H1 (cell line): Measurements from ENCODE around the gene KCTD11.

Source experiments
- BRCA1 ChIP-seq: IDR thresholded peaks from 2 replicates; pipeline ENCODE4 v1.6.1; 2012; ENCODE audit warnings: low read depth, low read length, improper control_type of control experiment
- CTCF ChIP-seq, 3 experiments: IDR thresholded peaks; 1 replicate in 2 of 3; 2 replicates in 1 of 3; pipeline versions ENCODE4 v1.5.1 to v1.6.1; 2011; ENCODE audit warnings: low read length in 3 of 3, mild to moderate bottlenecking in 3 of 3, inconsistent platforms in 2 of 3, low read depth in 1 of 3, moderate library complexity in 1 of 3; ENCODE audit not compliant: insufficient read depth in 1 of 3; ENCODE audit errors: control extremely low read depth in 1 of 3
- EP300 ChIP-seq, 2 experiments: IDR thresholded peaks; 1 replicate in 1 of 2; 2 replicates in 1 of 2; pipeline ENCODE4 v1.6.1; 2011 to 2012; ENCODE audit warnings: low read depth in 2 of 2, low read length in 2 of 2, mild to moderate bottlenecking in 2 of 2, borderline replicate concordance in 1 of 2, inconsistent platforms in 1 of 2, moderate library complexity in 1 of 2
- EZH2 ChIP-seq: fragments of 200-600 bp; sonication (generic); IDR thresholded peaks from 2 replicates; pipeline ENCODE4 v1.7.1; 2012; ENCODE audit warnings: low read depth, mild to moderate bottlenecking, moderate library complexity, low read length, inconsistent platforms; ENCODE audit not compliant: severe bottlenecking
- GABPA ChIP-seq: IDR thresholded peaks from 2 replicates; pipeline ENCODE4 v1.6.1; 2011; ENCODE audit warnings: mild to moderate bottlenecking, low read length, moderate library complexity, borderline replicate concordance; ENCODE audit not compliant: insufficient read depth
- JUN ChIP-seq: IDR thresholded peaks from 2 replicates; pipeline ENCODE4 v1.6.1; 2011; ENCODE audit warnings: low read depth, mild to moderate bottlenecking, improper control_type of control experiment, low read length
- MAX ChIP-seq: IDR thresholded peaks from 2 replicates; pipeline ENCODE4 v1.6.1; 2012; ENCODE audit warnings: inconsistent platforms
- POLR2A ChIP-seq, 2 experiments: IDR thresholded peaks; 1 replicate in 1 of 2; 2 replicates in 1 of 2; pipeline ENCODE4 v1.6.1; 2011; ENCODE audit warnings: low read depth in 2 of 2, low read length in 2 of 2, mild to moderate bottlenecking in 2 of 2; ENCODE audit errors: control extremely low read depth in 1 of 2
- SP4 ChIP-seq: IDR thresholded peaks from 2 replicates; pipeline ENCODE4 v1.6.1; 2012; ENCODE audit warnings: low read length, inconsistent platforms
- TEAD4 ChIP-seq: IDR thresholded peaks from 2 replicates; pipeline ENCODE4 v1.6.1; 2012; ENCODE audit warnings: low read depth, low read length, inconsistent platforms, mixed read lengths

GRCh38 chr17:7356756-7357155 lies 4.8 kb downstream of the KCTD11 start:
- TF ChIP-seq EP300 (IDR thresholded peaks at IDR 0.05; ENCODE audit: borderline replicate concordance in 1 of 2, low read depth in 2 of 2, low read length in 2 of 2) = no peak
- TF ChIP-seq CTCF (IDR thresholded peaks at IDR 0.05; ENCODE audit: control extremely low read depth in 1 of 3, insufficient read depth in 1 of 3, low read depth in 1 of 3, low read length in 3 of 3) = no peak
- no peak for TF ChIP-seq EZH2
- no peak for TF ChIP-seq BRCA1
- no peak for TF ChIP-seq GABPA
- no peak for TF ChIP-seq JUN
- TF ChIP-seq MAX = no peak
- no peak for TF ChIP-seq TEAD4
- no peak; the same call in 1 of the 2 replicates for TF ChIP-seq SP4
- no peak for TF ChIP-seq POLR2A (IDR thresholded peaks at IDR 0.05; ENCODE audit: control extremely low read depth in 1 of 2, low read depth in 2 of 2, low read length in 2 of 2)
